NCI-H510A (cell line): Measurements from ENCODE around the gene KIF13A.
"Not testable (repeated sequence)": the region's sequence is repeated elsewhere in the genome, so short reads cannot be mapped to it uniquely, and the experiment has no call there.

Experiments used
- DNase-seq: peaks from one replicate; lab custom pipeline; 2025; lab: John Stamatoyannopoulos, UW

The KIF13A gene

GRCh38 chr6:17998442-17998841 lies 11.0 kb upstream of the KIF13A start:
- DNase-seq, result no peak

GRCh38 chr6:17998003-17998402 lies 10.6 kb upstream of the KIF13A start:
- no peak for DNase-seq

GRCh38 chr6:17995414-17995813 lies 8.0 kb upstream of the KIF13A start:
- no peak for DNase-seq

- DNase-seq, result no peak
Measured at GRCh38 chr6:17994019-17994418, 6.6 kb upstream of the KIF13A start.

- DNase-seq, result peak; percentile 3
Measured at GRCh38 chr6:17988422-17988944, 1.0 kb upstream of the KIF13A start.

GRCh38 chr6:17987697-17988421 lies 424 bp upstream of the KIF13A start:
- DNase-seq, result peak; percentile 48

GRCh38 chr6:17986656-17987446 lies 584 bp downstream of the KIF13A start:
- DNase-seq, result peak; percentile 4

GRCh38 chr6:17985934-17986655 lies 1.3 kb downstream of the KIF13A start:
- no peak for DNase-seq

- DNase-seq, result no peak
Measured at GRCh38 chr6:17984812-17985670, 2.4 kb downstream of the KIF13A start.

- no peak for DNase-seq
Measured at GRCh38 chr6:17984399-17984798, 3.0 kb downstream of the KIF13A start.

GRCh38 chr6:17983730-17984129 lies 3.7 kb downstream of the KIF13A start:
- no peak for DNase-seq

GRCh38 chr6:17980329-17980728 lies 7.1 kb downstream of the KIF13A start:
- no peak for DNase-seq

GRCh38 chr6:17979479-17979878 lies 8.0 kb downstream of the KIF13A start:
- DNase-seq, result no peak

- DNase-seq, result not testable (repeated sequence)
Measured at GRCh38 chr6:17976258-17976657, 11.2 kb downstream of the KIF13A start.

GRCh38 chr6:17974570-17975368 lies 12.7 kb downstream of the KIF13A start:
- no peak for DNase-seq

- no peak for DNase-seq
Measured at GRCh38 chr6:17972978-17973622, 14.3 kb downstream of the KIF13A start.

GRCh38 chr6:17972074-17972952 lies 15.1 kb downstream of the KIF13A start:
- DNase-seq, result no peak

GRCh38 chr6:17971128-17972073 lies 16.0 kb downstream of the KIF13A start:
- DNase-seq, result no peak
